ENCODE results near the gene SBF2.

DNA sequence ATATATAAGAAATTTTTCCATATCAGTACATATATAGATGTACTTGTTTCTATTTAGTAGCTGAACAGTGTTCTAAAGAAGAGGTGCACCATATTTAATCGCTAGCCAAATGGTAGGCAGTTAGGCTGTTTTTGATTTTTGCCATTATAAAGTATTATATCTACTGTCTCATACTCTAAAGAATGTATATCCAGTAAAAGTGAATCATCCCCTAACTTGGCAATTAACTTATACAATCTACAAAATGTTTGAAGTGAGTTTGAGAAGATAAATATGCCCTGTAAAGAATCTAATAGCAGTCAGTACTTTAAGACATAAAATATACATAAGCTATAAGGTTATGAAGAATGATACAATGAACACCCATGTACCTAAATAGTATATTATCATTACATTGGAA is 338.6 kb downstream of the SBF2 start:
- no peak for TF ChIP-seq EZH2 (IDR thresholded peaks at IDR 0.05; ENCODE audit: borderline replicate concordance, insufficient read depth, low read length, poor library complexity, severe bottlenecking)
- TF ChIP-seq, protein P1, sequence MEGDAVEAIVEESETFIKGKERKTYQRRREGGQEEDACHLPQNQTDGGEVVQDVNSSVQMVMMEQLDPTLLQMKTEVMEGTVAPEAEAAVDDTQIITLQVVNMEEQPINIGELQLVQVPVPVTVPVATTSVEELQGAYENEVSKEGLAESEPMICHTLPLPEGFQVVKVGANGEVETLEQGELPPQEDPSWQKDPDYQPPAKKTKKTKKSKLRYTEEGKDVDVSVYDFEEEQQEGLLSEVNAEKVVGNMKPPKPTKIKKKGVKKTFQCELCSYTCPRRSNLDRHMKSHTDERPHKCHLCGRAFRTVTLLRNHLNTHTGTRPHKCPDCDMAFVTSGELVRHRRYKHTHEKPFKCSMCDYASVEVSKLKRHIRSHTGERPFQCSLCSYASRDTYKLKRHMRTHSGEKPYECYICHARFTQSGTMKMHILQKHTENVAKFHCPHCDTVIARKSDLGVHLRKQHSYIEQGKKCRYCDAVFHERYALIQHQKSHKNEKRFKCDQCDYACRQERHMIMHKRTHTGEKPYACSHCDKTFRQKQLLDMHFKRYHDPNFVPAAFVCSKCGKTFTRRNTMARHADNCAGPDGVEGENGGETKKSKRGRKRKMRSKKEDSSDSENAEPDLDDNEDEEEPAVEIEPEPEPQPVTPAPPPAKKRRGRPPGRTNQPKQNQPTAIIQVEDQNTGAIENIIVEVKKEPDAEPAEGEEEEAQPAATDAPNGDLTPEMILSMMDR (IDR thresholded peaks at IDR 0.05; ENCODE audit: poor library complexity, severe bottlenecking) = no peak
